Measurements from ENCODE around the gene STRBP. TPM values are rescaled to one million over a fixed set of nuclear protein-coding genes. Genes with fewer than 3 reads are reported as not detected.

STRBP gene
- total and polyA plus RNA-seq, 2 of the 8 experiments (the other 6 are each of a cell fraction or from before 2014, with no cell fraction given) = 29.7 to 105 TPM

GRCh38 chr9:123191680-123192079 lies 76.7 kb downstream of the STRBP start:
- no peak overlapping the region for H2BK12ac ChIP-seq (ENCODE audit: low read depth, low read length)
- CTCF ChIA-PET (ENCODE audit: partially characterized antibody) = no interaction called here
- H3K4me3 ChIP-seq (ENCODE audit: extremely low read depth in 1 of 4, insufficient read depth in 2 of 4, low read depth in 3 of 4, low read length in 4 of 4) = no peak overlapping the region
- no peak overlapping the region for H2BK15ac ChIP-seq (ENCODE audit: low read length)
- no peaks in the 10 kb centered on the region for H3K27me3 ChIP-seq (replicated peaks in 1 of 4; ENCODE audit: control insufficient read depth in 3 of 4, extremely low read depth in 1 of 4, insufficient read depth in 3 of 4, low read length in 3 of 4)
- POLR2A ChIA-PET (ENCODE audit: partially characterized antibody) = interaction anchor here (0.9 to 1.3 kb wide), 3 partner anchors 9 to 17 kb away, joined by 3 to 4 read pairs (median 4); no protein-coding TSS in a partner anchor
- no peaks in the 10 kb centered on the region for H3K36me3 ChIP-seq (ENCODE audit: control insufficient read depth in 2 of 4, insufficient read depth in 4 of 4, low read length in 3 of 4)
- H2AK5ac ChIP-seq (ENCODE audit: low read depth, low read length) = no peak overlapping the region
- no peak overlapping the region for H3K9ac ChIP-seq (replicated peaks in 1 of 4; ENCODE audit: extremely low read depth in 1 of 4, low read depth in 3 of 4, low read length in 3 of 4)
- peaks cover 0 to 4% of the 10 kb centered on the region in 2 experiments for H4K20me1 ChIP-seq (replicated peaks in 1 of 2; ENCODE audit: control insufficient read depth in 1 of 2, insufficient read depth in 2 of 2, low read length in 2 of 2)
- no peak overlapping the region for H2AFZ ChIP-seq (ENCODE audit: low read length)
- H3K23ac ChIP-seq (ENCODE audit: insufficient read length) = no peak overlapping the region
- H3K23me2 ChIP-seq (ENCODE audit: low read depth, low read length) = no peaks in the 10 kb centered on the region; the same call in 1 of the 2 replicates
- no peak overlapping the region for H2BK5ac ChIP-seq (ENCODE audit: low read depth, low read length)
- H3K14ac ChIP-seq (ENCODE audit: insufficient read length) = no peak overlapping the region
- TF ChIP-seq RAD21 (IDR thresholded peaks at IDR 0.05 in 1 of 2, conservative IDR thresholded peaks at IDR 0.05 in 1 of 2; ENCODE audit: low read depth in 2 of 2, low read length in 2 of 2) = no peak
- no peak for TF ChIP-seq POU5F1 (IDR thresholded peaks at IDR 0.05; ENCODE audit: low read depth, low read length)
- no peak for TF ChIP-seq CBX8 (IDR thresholded peaks at IDR 0.05; ENCODE audit: borderline replicate concordance, low read depth, low read length)
- TF ChIP-seq EZH2 (IDR thresholded peaks at IDR 0.05; ENCODE audit: low read depth, low read length, severe bottlenecking) = no peak
- no peak for TF ChIP-seq SP4 (IDR thresholded peaks at IDR 0.05; ENCODE audit: low read length)
- no peak for TF ChIP-seq MAFK (IDR thresholded peaks at IDR 0.05; ENCODE audit: low read depth, low read length)
- no peak for TF ChIP-seq TBP (IDR thresholded peaks at IDR 0.05; ENCODE audit: low read depth, low read length)
- no peak for TF ChIP-seq CBX5 (IDR thresholded peaks at IDR 0.05; ENCODE audit: low read depth, low read length)
- no peak for TF ChIP-seq BACH1 (IDR thresholded peaks at IDR 0.05; ENCODE audit: low read length)
- TF ChIP-seq TEAD4 (IDR thresholded peaks at IDR 0.05; ENCODE audit: low read depth, low read length) = no peak
- TF ChIP-seq CHD1 (IDR thresholded peaks at IDR 0.05; ENCODE audit: low read depth, low read length) = no peak
- TF ChIP-seq POLR2AphosphoS5 (IDR thresholded peaks at IDR 0.05; ENCODE audit: low read depth, low read length) = no peak
- TF ChIP-seq SRF (IDR thresholded peaks at IDR 0.05; ENCODE audit: low read depth, low read length) = no peak
- TF ChIP-seq RXRA (IDR thresholded peaks at IDR 0.05; ENCODE audit: insufficient read depth, low read depth, low read length) = no peak
- no peak for TF ChIP-seq SP1 (IDR thresholded peaks at IDR 0.05; ENCODE audit: low read depth, low read length)
- no peak overlapping the region for H3K18ac ChIP-seq (ENCODE audit: extremely low read depth, low read length)
- FAIRE-seq (no peak), DNase-seq (ENCODE audit: low read depth in 1 of 2, low spot score in 2 of 2) (no peak)
- H3K4ac ChIP-seq (replicated peaks; ENCODE audit: insufficient read length, low read depth, low read length) = no peak overlapping the region
- H3K79me2 ChIP-seq (ENCODE audit: control insufficient read depth in 1 of 2, insufficient read depth in 2 of 2, low read length in 2 of 2) = peaks cover 0 to 78% of the 10 kb centered on the region in 2 experiments; a peak in 3 of 4 replicates
- H3K56ac ChIP-seq (replicated peaks; ENCODE audit: insufficient read length, low read depth, low read length) = no peak overlapping the region
- no peak overlapping the region for H2BK20ac ChIP-seq (ENCODE audit: low read length)
- H3K9me3 ChIP-seq (ENCODE audit: insufficient read depth in 2 of 2, low read depth in 1 of 2, low read length in 1 of 2) = no peaks in the 10 kb centered on the region
- H4K91ac ChIP-seq (replicated peaks; ENCODE audit: insufficient read length, low read length) = no peak overlapping the region
- no peak overlapping the region for H4K5ac ChIP-seq (ENCODE audit: insufficient read length, low read depth, low read length)
- WGBS, 2 experiments (ENCODE audit: extremely low coverage in 1 of 2, insufficient coverage in 1 of 2, insufficient read length in 1 of 2, insufficient replicate concordance in 2 of 2, low coverage in 1 of 2, low lambda C conversion rate in 2 of 2, missing lambda C conversion rate in 1 of 2) = 70% methylated on average over 1 of the region's 1 CpG; no CpG with 5 or more reads in 1 of the 2 experiments
- H3K79me1 ChIP-seq (ENCODE audit: low read depth, low read length) = peaks cover 4% of the 10 kb centered on the region
- no peak overlapping the region for H2BK120ac ChIP-seq (replicated peaks; ENCODE audit: low read depth, low read length)
- no peak overlapping the region for H3K27ac ChIP-seq (ENCODE audit: low read depth, low read length)
- H3K4me1 ChIP-seq (replicated peaks in 1 of 4; ENCODE audit: control insufficient read depth in 3 of 4, insufficient read depth in 4 of 4, low read length in 3 of 4) = peaks cover 0 to 3% (median under 1%) of the 10 kb centered on the region in 4 experiments; a peak in 2 of 7 replicates
- no peak overlapping the region for H4K8ac ChIP-seq (ENCODE audit: extremely low read depth, insufficient read depth, low read length)
- no peak overlapping the region for H3K4me2 ChIP-seq (ENCODE audit: insufficient read depth in 1 of 2, low read depth in 2 of 2, low read length in 2 of 2)

Data from H1 (cell line).